ENCODE data around the gene MATR3.

GRCh38 chr5:139306197-139306596 lies 12.7 kb downstream of the MATR3 start:
- TF ChIP-seq GATA2 (IDR thresholded peaks at IDR 0.05; ENCODE audit: low read depth, low read length) (no peak), GATA3 (IDR thresholded peaks at IDR 0.05; ENCODE audit: low read depth, low read length) (no peak)
